HEK293 (cell line): ENCODE data around the gene USP24.
A peak's percentile ranks its signal among the peaks of the same experiment; 100 is the strongest.

ENCODE experiments used
- CTCF ChIA-PET: fragments of 350-600 bp; formaldehyde crosslinking; extraction: SDS; loops from one replicate; lab custom pipeline; 2021; ENCODE audit warnings: antibody characterized with exemption; lab: Yijun Ruan, JAX
- POLR2A ChIA-PET: fragments of 300-600 bp; formaldehyde crosslinking; extraction: SDS; loops from one replicate; lab custom pipeline; 2020; ENCODE audit warnings: antibody characterized with exemption, inconsistent platforms; lab: Yijun Ruan, JAX
- H3K27ac ChIP-seq: fragments of 200-500 bp; sonication (Bioruptor generic); 2 replicates; pipeline ENCODE4 v1.5.1; 2014; ENCODE audit warnings: low read depth, low read length, control low read depth, inconsistent platforms; ENCODE audit errors: extremely low read depth
- H3K36me3 ChIP-seq, 2 experiments: fragments of 200-500 bp in 1 of 2; sonication (Bioruptor generic) in 1 of 2; 1 replicate in 1 of 2; 2 replicates in 1 of 2; pipeline ENCODE4 v1.5.1; 2014 to 2017; ENCODE audit warnings: inconsistent platforms in 2 of 2, low read length in 2 of 2; ENCODE audit not compliant: control insufficient read depth in 2 of 2, insufficient read depth in 1 of 2
- H3K4me1 ChIP-seq: fragments of 200-500 bp; sonication (Bioruptor generic); 2 replicates; pipeline ENCODE4 v1.5.1; 2014; ENCODE audit warnings: mild to moderate bottlenecking, low read length, inconsistent platforms; ENCODE audit not compliant: control insufficient read depth, insufficient read depth
- H3K4me3 ChIP-seq: 2 replicates; pipeline ENCODE4 v1.5.1; 2011; ENCODE audit warnings: low read depth, mild to moderate bottlenecking, control low read depth, low read length, moderate library complexity
- H3K9me3 ChIP-seq: fragments of 200-500 bp; sonication (Bioruptor generic); 2 replicates; pipeline ENCODE4 v1.5.1; 2014; ENCODE audit warnings: low read depth, low read length, inconsistent platforms; ENCODE audit not compliant: control insufficient read depth, insufficient read depth
- EGR2 ChIP-seq: fragments of 450-650 bp; formaldehyde crosslinking; IDR thresholded peaks from 2 replicates; pipeline ENCODE4 v1.5.1; 2016; ENCODE audit warnings: low read depth, missing biosample characterization, missing genetic modification characterization
- GLIS2 ChIP-seq: fragments of 450-650 bp; formaldehyde crosslinking; IDR thresholded peaks from 2 replicates; pipeline ENCODE4 v1.5.1; 2016; ENCODE audit warnings: missing biosample characterization, missing genetic modification characterization
- KLF16 ChIP-seq: fragments of 450-650 bp; formaldehyde crosslinking; IDR thresholded peaks from 2 replicates; pipeline ENCODE4 v1.5.1; 2017; ENCODE audit warnings: missing biosample characterization, missing genetic modification characterization
- KLF7 ChIP-seq: fragments of 450-650 bp; formaldehyde crosslinking; IDR thresholded peaks from 2 replicates; pipeline ENCODE4 v1.5.1; 2016; ENCODE audit warnings: missing biosample characterization, missing genetic modification characterization, borderline replicate concordance
- KLF8 ChIP-seq: fragments of 450-650 bp; formaldehyde crosslinking; IDR thresholded peaks from 2 replicates; pipeline ENCODE4 v1.5.1; 2016; ENCODE audit warnings: missing biosample characterization, missing genetic modification characterization
- KLF9 ChIP-seq: fragments of 450-650 bp; formaldehyde crosslinking; IDR thresholded peaks from 2 replicates; pipeline ENCODE4 v1.5.1; 2016; ENCODE audit warnings: missing biosample characterization, missing genetic modification characterization, low read depth
- RBAK ChIP-seq: fragments of 450-650 bp; formaldehyde crosslinking; IDR thresholded peaks from 2 replicates; pipeline ENCODE4 v1.5.1; 2016; ENCODE audit warnings: missing biosample characterization, missing genetic modification characterization
- SCRT1 ChIP-seq: fragments of 450-650 bp; formaldehyde crosslinking; IDR thresholded peaks from 2 replicates; pipeline ENCODE4 v1.5.1; 2016; ENCODE audit warnings: missing biosample characterization, missing genetic modification characterization, borderline replicate concordance
- SP2 ChIP-seq: fragments of 450-650 bp; formaldehyde crosslinking; IDR thresholded peaks from 2 replicates; pipeline ENCODE4 v1.5.1; 2016; ENCODE audit warnings: missing biosample characterization, missing genetic modification characterization
- TRIM28 ChIP-seq: IDR thresholded peaks from 2 replicates; pipeline ENCODE4 v1.6.1; 2011; ENCODE audit warnings: low read length, control low read depth, borderline replicate concordance
- ZFHX2 ChIP-seq: fragments of 450-650 bp; formaldehyde crosslinking; conservative IDR thresholded peaks from 2 replicates; pipeline ENCODE4 v1.5.1; 2016; ENCODE audit warnings: missing biosample characterization, missing genetic modification characterization
- ZFP37 ChIP-seq: fragments of 450-650 bp; formaldehyde crosslinking; IDR thresholded peaks from 2 replicates; pipeline ENCODE4 v1.5.1; 2016; ENCODE audit warnings: missing biosample characterization, missing genetic modification characterization
- ZNF121 ChIP-seq: fragments of 450-650 bp; formaldehyde crosslinking; IDR thresholded peaks from 2 replicates; pipeline ENCODE4 v1.5.1; 2016; ENCODE audit warnings: missing biosample characterization, missing genetic modification characterization
- ZNF211 ChIP-seq: fragments of 450-650 bp; formaldehyde crosslinking; IDR thresholded peaks from 2 replicates; pipeline ENCODE4 v1.5.1; 2016; ENCODE audit warnings: low read depth, missing biosample characterization, missing genetic modification characterization
- ZNF354C ChIP-seq: fragments of 450-650 bp; formaldehyde crosslinking; IDR thresholded peaks from 2 replicates; pipeline ENCODE4 v1.5.1; 2016; ENCODE audit warnings: missing biosample characterization, missing genetic modification characterization, low read depth, borderline replicate concordance
- ZNF561 ChIP-seq: fragments of 450-650 bp; IDR thresholded peaks from 2 replicates; pipeline ENCODE4 v1.5.1; 2018; ENCODE audit warnings: missing biosample characterization, missing genetic modification characterization, borderline replicate concordance
- ZNF596 ChIP-seq: fragments of 450-650 bp; IDR thresholded peaks from 2 replicates; pipeline ENCODE4 v1.5.0; 2018; ENCODE audit warnings: missing biosample characterization, mild to moderate bottlenecking, missing genetic modification characterization, moderate library complexity
- TF ChIP-seq, protein P1 (sequence below): fragments of 450-650 bp; formaldehyde crosslinking; IDR thresholded peaks from 2 replicates; pipeline ENCODE4 v1.5.1; 2016; ENCODE audit warnings: missing biosample characterization, missing genetic modification characterization
- TF ChIP-seq, protein P2 (sequence below): fragments of 450-650 bp; formaldehyde crosslinking; IDR thresholded peaks from 2 replicates; pipeline ENCODE4 v1.5.1; 2016; ENCODE audit warnings: missing biosample characterization, missing genetic modification characterization

Gene USP24

DNA sequence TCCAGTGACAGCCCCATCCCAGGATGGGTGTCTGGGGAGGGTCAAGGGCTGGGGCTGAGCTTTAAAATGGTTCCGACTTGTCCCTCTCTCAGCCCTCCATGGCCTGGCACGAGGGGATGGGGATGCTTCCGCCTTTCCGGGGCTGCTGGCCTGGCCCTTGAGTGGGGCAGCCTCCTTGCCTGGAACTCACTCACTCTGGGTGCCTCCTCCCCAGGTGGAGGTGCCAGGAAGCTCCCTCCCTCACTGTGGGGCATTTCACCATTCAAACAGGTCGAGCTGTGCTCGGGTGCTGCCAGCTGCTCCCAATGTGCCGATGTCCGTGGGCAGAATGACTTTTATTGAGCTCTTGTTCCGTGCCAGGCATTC lies 151.6 kb downstream of the USP24 start (continued):
- TF ChIP-seq, protein P1, sequence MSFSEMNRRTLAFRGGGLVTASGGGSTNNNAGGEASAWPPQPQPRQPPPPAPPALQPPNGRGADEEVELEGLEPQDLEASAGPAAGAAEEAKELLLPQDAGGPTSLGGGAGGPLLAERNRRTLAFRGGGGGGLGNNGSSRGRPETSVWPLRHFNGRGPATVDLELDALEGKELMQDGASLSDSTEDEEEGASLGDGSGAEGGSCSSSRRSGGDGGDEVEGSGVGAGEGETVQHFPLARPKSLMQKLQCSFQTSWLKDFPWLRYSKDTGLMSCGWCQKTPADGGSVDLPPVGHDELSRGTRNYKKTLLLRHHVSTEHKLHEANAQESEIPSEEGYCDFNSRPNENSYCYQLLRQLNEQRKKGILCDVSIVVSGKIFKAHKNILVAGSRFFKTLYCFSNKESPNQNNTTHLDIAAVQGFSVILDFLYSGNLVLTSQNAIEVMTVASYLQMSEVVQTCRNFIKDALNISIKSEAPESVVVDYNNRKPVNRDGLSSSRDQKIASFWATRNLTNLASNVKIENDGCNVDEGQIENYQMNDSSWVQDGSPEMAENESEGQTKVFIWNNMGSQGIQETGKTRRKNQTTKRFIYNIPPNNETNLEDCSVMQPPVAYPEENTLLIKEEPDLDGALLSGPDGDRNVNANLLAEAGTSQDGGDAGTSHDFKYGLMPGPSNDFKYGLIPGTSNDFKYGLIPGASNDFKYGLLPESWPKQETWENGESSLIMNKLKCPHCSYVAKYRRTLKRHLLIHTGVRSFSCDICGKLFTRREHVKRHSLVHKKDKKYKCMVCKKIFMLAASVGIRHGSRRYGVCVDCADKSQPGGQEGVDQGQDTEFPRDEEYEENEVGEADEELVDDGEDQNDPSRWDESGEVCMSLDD (tag by site-specific recombination), result no peak

DNA sequence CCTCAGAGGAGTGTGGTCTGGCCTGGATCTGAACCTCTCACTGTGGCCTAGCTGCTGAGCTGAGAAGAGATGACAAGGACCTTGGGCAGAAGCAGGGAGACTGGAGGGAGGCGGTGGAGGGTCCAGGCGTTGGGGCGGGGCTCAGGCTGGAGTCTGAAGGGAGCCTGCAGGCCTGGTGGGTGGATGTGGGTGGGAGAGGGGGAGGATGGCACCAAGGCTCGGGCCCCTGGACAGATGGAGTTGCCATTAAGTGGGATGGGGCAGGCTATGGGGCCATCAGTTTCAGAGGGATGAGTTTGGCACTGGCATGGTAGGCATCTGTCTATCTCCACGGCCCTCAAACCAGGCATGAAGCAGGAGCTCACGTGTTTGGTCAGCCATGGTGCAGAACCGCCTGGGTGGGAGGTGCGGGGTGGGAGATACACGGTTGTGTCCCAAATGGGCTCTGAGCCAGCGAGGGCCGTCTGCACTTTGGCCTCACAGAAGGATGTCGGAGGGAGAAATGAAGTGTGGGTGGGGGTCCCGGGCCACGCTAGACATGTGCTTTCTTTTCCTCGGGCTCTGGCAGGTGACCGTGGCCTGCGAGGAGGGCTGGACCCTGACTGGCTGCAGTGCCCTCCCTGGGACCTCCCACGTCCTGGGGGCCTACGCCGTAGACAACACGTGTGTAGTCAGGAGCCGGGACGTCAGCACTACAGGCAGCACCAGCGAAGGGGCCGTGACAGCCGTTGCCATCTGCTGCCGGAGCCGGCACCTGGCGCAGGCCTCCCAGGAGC lies 152.2 kb downstream of the USP24 start:
- H3K36me3 ChIP-seq, result peaks cover 0 to 17% of the 10 kb centered on the region in 2 experiments; a peak in 1 of 3 replicates
- no peak for TF ChIP-seq ZFP37
- TF ChIP-seq EGR2 (tag by site-specific recombination), result 0 out of 2 replicates have a peak, but pooled peaks have one; percentile 40
- no peak for TF ChIP-seq RBAK
- no peak for TF ChIP-seq SP2
- TF ChIP-seq, protein P2, sequence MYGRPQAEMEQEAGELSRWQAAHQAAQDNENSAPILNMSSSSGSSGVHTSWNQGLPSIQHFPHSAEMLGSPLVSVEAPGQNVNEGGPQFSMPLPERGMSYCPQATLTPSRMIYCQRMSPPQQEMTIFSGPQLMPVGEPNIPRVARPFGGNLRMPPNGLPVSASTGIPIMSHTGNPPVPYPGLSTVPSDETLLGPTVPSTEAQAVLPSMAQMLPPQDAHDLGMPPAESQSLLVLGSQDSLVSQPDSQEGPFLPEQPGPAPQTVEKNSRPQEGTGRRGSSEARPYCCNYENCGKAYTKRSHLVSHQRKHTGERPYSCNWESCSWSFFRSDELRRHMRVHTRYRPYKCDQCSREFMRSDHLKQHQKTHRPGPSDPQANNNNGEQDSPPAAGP (tag by site-specific recombination), result no peak
- no peak for TF ChIP-seq KLF8
- no peak for TF ChIP-seq KLF16 (tag by site-specific recombination)
- TF ChIP-seq TRIM28, result no peak
- no peak for TF ChIP-seq KLF7 (tag by site-specific recombination)
- no peak for TF ChIP-seq ZNF596 (tag by site-specific recombination)
- no peak for TF ChIP-seq GLIS2 (tag by site-specific recombination)
- TF ChIP-seq ZNF561, result no peak
- TF ChIP-seq SCRT1 (tag by site-specific recombination), result no peak
- no peak for TF ChIP-seq ZNF211 (tag by site-specific recombination)
- no peak for TF ChIP-seq ZNF354C (tag by site-specific recombination)
- no peak for TF ChIP-seq KLF9 (tag by site-specific recombination)
- peak; percentile 59 for TF ChIP-seq ZFHX2 (tag by site-specific recombination)
- H3K27ac ChIP-seq, result no peak overlapping the region
- CTCF ChIA-PET, result interaction anchor here (1.5 kb wide), 1 partner anchor 67 kb away, joined by 4 read pairs; no protein-coding TSS in a partner anchor
- no peaks in the 10 kb centered on the region for H3K9me3 ChIP-seq
- POLR2A ChIA-PET, result interaction anchor here (1.0 kb wide), 1 partner anchor 8 kb away, joined by 3 read pairs; no protein-coding TSS in a partner anchor
- no peaks in the 10 kb centered on the region for H3K4me1 ChIP-seq
- no peak overlapping the region for H3K4me3 ChIP-seq

DNA sequence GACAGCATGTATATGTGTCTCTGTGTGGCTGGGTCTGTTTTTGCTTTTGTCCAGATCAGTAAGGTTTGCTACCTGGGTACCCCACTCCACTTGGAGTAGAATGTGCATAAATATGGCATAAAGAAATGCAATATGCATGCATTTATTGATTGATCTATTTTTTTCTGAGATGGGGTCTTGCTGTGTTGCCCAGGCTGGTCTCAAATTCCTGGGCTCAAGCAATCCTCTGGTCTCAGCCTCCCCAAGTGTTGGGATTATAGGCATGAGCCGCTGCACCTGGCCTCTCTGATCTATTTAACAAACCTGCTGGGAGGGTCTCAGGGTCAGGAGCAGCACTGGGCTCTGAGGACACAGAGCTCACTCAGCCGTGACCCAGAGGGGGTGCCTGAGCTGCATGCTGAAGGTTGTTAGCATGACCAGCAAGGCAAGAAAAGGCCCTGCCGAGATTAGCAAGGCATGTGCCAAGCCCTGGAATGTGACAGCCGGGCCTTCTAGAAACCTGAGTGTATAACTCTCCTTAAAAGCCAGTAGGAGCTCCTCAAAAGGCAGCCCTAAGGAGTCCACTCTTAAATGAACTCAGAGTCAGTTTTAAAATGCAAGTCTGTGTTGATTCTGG lies 153.3 kb downstream of the USP24 start:
- TF ChIP-seq ZNF121 (tag by site-specific recombination), result peak; percentile 81
- TF ChIP-seq ZFHX2 (tag by site-specific recombination), result no peak
- POLR2A ChIA-PET, result no interaction called here
- Histone ChIP-seq H3K9me3 (no peaks in the 10 kb centered on the region), H3K4me3 (no peak overlapping the region), H3K27ac (no peak overlapping the region), H3K4me1 (no peaks in the 10 kb centered on the region), H3K36me3 (peaks cover 0 to 5% of the 10 kb centered on the region in 2 experiments; a peak in 1 of 3 replicates)
- CTCF ChIA-PET, result interaction anchor here (0.5 to 0.8 kb wide), 2 partner anchors 9 to 641 kb away, joined by 3 read pairs; no protein-coding TSS in a partner anchor
